Measurements from ENCODE around the gene PSG7. TPM values are rescaled to one million over a fixed set of nuclear protein-coding genes. Genes with fewer than 3 reads are reported as not detected.
"Not testable (repeated sequence)": the region's sequence is repeated elsewhere in the genome, so short reads cannot be mapped to it uniquely, and the experiment has no call there.

The PSG7 gene
- total and polyA plus RNA-seq, 2 donors = 0.07 TPM; not detected in 1

DNA sequence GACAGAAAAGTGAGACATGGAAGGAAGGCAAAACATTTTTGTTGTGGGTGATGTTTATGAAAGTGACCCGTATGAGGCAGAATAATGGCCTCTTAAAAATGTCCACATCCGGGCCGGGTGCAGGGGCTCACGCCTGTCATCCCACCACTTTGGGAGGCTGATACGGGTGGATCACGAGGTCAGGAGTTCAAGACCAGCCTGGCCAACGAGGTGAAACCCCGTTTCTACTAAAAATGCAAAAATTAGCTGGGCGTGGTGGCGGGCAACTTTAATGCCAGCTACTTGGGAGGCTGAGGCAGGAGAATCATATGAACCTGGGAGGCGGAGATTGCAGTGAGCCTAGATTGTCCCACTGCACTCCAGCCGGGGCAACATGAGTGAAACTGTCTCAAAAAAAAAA lies 37.3 kb downstream of the PSG7 start:
- not testable (repeated sequence) for DNase-seq (ENCODE audit: low read depth in 6 of 9, low spot score in 9 of 9); H3K27ac ChIP-seq (ENCODE audit: low read depth in 1 of 2, low read length in 1 of 2); H3K4me3 ChIP-seq (ENCODE audit: low read length in 2 of 2); H3K27me3 ChIP-seq (ENCODE audit: control insufficient read depth in 2 of 2, insufficient read depth in 1 of 2, low read length in 1 of 2); H3K9me3 ChIP-seq (ENCODE audit: control insufficient read depth in 2 of 2, insufficient read depth in 1 of 2, low read length in 1 of 2); H3K36me3 ChIP-seq (ENCODE audit: control insufficient read depth in 2 of 2, insufficient read depth in 2 of 2, low read length in 1 of 2); H3K4me1 ChIP-seq (ENCODE audit: control insufficient read depth in 2 of 2, insufficient read depth in 2 of 2, low read length in 2 of 2)
- 92% methylated on average over 12 of the region's 12 CpGs for WGBS

DNA sequence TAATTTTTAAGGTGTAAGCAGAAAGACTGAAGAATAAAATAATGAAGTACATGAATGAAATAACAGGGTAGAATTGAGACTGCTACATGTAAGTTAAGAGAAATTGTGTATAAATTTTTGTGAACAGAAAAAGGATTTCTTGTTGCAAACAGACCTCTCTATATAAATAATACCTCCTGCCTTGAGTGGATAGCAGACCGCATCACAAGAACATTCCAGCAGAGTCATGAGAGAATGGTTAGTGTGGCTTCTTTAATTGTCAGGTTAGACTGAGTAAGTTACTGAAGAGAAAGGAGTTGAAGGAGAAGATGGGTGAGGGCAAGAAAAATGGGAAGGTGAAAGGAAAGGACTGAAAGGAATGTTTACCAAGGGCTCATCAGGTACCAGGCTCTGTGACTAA lies 37.9 kb downstream of the PSG7 start:
- not testable (repeated sequence) for H3K9me3 ChIP-seq (ENCODE audit: control insufficient read depth in 2 of 2, insufficient read depth in 1 of 2, low read length in 1 of 2); H3K4me1 ChIP-seq (ENCODE audit: control insufficient read depth in 2 of 2, insufficient read depth in 2 of 2, low read length in 2 of 2); H3K4me3 ChIP-seq (ENCODE audit: low read length in 2 of 2); H3K27me3 ChIP-seq (ENCODE audit: control insufficient read depth in 2 of 2, insufficient read depth in 1 of 2, low read length in 1 of 2); H3K36me3 ChIP-seq (ENCODE audit: control insufficient read depth in 2 of 2, insufficient read depth in 2 of 2, low read length in 1 of 2); DNase-seq (ENCODE audit: low read depth in 6 of 9, low spot score in 9 of 9); H3K27ac ChIP-seq (ENCODE audit: low read depth in 1 of 2, low read length in 1 of 2)
- WGBS = 96% methylated on average over 1 of the region's 1 CpG

DNA sequence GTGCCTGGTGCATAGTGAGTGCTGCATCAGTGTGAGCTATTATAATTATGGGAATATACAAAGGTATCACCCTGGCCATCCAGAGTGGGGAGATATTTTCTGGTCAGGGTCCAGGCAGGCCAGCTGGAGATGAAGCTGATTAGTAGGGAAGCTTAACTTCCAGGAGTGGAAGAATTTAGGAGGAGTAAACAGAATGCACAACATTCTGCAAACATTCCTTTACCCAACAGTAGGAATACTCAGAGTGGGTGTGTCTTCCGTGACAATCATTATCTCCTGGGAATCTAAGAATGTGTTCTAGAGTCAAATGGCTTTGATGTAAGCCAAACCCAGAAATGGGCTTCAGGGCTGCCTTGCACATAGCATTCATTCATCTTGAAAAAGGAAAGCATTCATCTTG lies 38.4 kb downstream of the PSG7 start:
- WGBS = 87% methylated on average over 1 of the region's 1 CpG

DNA sequence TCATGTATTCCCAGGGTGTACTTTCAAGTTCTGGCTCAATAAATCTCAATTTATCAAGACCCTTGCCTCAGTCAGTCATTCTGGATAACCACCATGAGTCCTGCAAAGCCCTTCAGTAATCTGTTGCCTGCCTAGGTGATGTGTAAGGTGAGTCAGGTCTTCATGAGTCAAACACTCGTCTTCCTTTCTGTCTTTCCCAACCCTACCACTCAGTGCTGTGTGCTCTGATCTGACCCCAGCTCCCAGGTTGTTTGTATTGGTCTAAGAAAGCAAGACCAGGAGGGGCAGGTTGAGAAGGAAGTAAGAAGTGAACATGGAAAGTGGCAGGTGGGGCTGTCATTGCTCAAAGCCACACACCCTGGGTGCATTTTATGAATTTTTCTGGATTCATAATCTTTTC lies 39.3 kb downstream of the PSG7 start:
- H3K4me3 ChIP-seq (ENCODE audit: low read length in 2 of 2); H3K27me3 ChIP-seq (ENCODE audit: control insufficient read depth in 2 of 2, insufficient read depth in 1 of 2, low read length in 1 of 2); H3K9me3 ChIP-seq (ENCODE audit: control insufficient read depth in 2 of 2, insufficient read depth in 1 of 2, low read length in 1 of 2); H3K36me3 ChIP-seq (ENCODE audit: control insufficient read depth in 2 of 2, insufficient read depth in 2 of 2, low read length in 1 of 2); H3K27ac ChIP-seq (ENCODE audit: low read depth in 1 of 2, low read length in 1 of 2); H3K4me1 ChIP-seq (ENCODE audit: control insufficient read depth in 2 of 2, insufficient read depth in 2 of 2, low read length in 2 of 2); DNase-seq (ENCODE audit: low read depth in 6 of 9, low spot score in 9 of 9): not testable (repeated sequence)
- WGBS = 48% methylated on average over 1 of the region's 1 CpG

More for the DNA sequence above, 38.4 kb downstream of the PSG7 start:
- not testable (repeated sequence) for DNase-seq (ENCODE audit: low read depth in 6 of 9, low spot score in 9 of 9); H3K9me3 ChIP-seq (ENCODE audit: control insufficient read depth in 2 of 2, insufficient read depth in 1 of 2, low read length in 1 of 2); H3K4me3 ChIP-seq (ENCODE audit: low read length in 2 of 2); H3K27me3 ChIP-seq (ENCODE audit: control insufficient read depth in 2 of 2, insufficient read depth in 1 of 2, low read length in 1 of 2); H3K4me1 ChIP-seq (ENCODE audit: control insufficient read depth in 2 of 2, insufficient read depth in 2 of 2, low read length in 2 of 2); H3K36me3 ChIP-seq (ENCODE audit: control insufficient read depth in 2 of 2, insufficient read depth in 2 of 2, low read length in 1 of 2); H3K27ac ChIP-seq (ENCODE audit: low read depth in 1 of 2, low read length in 1 of 2)

DNA sequence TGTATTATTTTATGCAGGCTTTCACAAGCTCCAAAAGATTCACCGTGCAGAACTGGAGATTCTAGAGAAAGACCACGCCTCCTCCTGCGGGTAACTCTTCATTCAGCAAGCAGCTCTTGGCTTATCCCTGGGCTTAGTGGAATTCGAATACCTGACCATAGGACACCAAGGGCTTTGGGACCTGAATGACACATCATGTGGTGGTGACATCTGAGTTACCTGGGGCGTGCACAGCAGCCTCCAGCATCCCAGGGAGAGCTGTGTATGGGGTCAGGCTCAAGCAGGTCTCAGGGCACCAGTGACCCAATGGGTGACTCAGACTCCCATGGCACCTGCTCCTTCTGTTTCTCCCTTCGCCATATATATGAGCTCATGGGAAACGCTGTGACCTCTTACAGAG lies 46.6 kb downstream of the PSG7 start:
- not testable (repeated sequence) for H3K4me3 ChIP-seq (ENCODE audit: low read length in 2 of 2); H3K9me3 ChIP-seq (ENCODE audit: control insufficient read depth in 2 of 2, insufficient read depth in 1 of 2, low read length in 1 of 2); H3K4me1 ChIP-seq (ENCODE audit: control insufficient read depth in 2 of 2, insufficient read depth in 2 of 2, low read length in 2 of 2); DNase-seq (ENCODE audit: low read depth in 6 of 9, low spot score in 9 of 9); H3K27ac ChIP-seq (ENCODE audit: low read depth in 1 of 2, low read length in 1 of 2); H3K36me3 ChIP-seq (ENCODE audit: control insufficient read depth in 2 of 2, insufficient read depth in 2 of 2, low read length in 1 of 2); H3K27me3 ChIP-seq (ENCODE audit: control insufficient read depth in 2 of 2, insufficient read depth in 1 of 2, low read length in 1 of 2)
- 93% methylated on average over 7 of the region's 7 CpGs for WGBS

DNA sequence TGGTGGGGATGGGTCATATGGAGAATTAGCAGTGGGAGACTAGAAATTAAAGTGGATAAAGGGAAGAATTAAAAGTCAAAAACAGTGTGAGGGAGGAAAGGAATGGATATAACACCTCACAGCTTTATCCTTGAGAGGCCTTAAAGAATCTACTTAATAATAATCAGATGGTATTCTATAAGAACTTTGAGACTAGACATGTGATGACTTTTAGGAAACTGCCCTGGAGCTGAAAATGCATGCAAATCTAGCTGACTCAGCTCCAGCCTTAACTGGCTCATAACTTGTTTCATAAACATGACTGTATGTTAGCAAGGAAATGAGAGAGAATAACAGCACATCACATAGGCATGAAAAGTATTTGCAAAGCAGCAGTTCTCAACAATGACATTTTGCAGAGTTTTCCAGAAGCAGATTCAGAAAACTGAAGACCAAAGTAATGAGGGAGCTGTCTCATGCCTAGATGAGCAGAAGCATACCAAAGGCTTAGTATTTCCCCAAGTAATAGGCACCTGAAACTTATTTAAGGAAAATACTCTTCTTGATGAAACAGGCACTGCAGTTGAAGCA lies 49.0 kb downstream of the PSG7 start:
- not testable (repeated sequence) for DNase-seq (ENCODE audit: low read depth in 6 of 9, low spot score in 9 of 9); H3K27me3 ChIP-seq (ENCODE audit: control insufficient read depth in 2 of 2, insufficient read depth in 1 of 2, low read length in 1 of 2); H3K9me3 ChIP-seq (ENCODE audit: control insufficient read depth in 2 of 2, insufficient read depth in 1 of 2, low read length in 1 of 2); H3K36me3 ChIP-seq (ENCODE audit: control insufficient read depth in 2 of 2, insufficient read depth in 2 of 2, low read length in 1 of 2); H3K27ac ChIP-seq (ENCODE audit: low read depth in 1 of 2, low read length in 1 of 2); H3K4me3 ChIP-seq (ENCODE audit: low read length in 2 of 2); H3K4me1 ChIP-seq (ENCODE audit: control insufficient read depth in 2 of 2, insufficient read depth in 2 of 2, low read length in 2 of 2)

DNA sequence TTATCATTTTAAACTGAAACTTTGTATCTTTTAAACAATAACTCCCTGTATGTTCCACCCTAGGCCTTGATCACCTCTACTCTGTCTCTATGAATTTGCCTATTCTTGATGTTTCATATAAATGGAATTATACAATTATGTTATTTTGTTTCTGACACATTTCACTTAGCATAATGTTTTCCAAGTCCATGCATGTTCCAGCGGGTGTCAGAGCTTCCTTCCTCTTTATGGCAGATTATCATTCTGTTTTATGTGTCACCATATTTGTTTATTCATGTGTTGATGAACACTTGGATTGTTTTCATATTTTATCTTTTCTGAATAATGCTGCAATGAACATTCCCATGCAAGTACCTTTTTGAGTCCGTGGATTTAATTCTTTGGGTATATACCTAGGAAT lies 54.3 kb downstream of the PSG7 start:
- H3K36me3 ChIP-seq (ENCODE audit: control insufficient read depth in 2 of 2, insufficient read depth in 2 of 2, low read length in 1 of 2); H3K4me1 ChIP-seq (ENCODE audit: control insufficient read depth in 2 of 2, insufficient read depth in 2 of 2, low read length in 2 of 2); H3K27ac ChIP-seq (ENCODE audit: low read depth in 1 of 2, low read length in 1 of 2); H3K27me3 ChIP-seq (ENCODE audit: control insufficient read depth in 2 of 2, insufficient read depth in 1 of 2, low read length in 1 of 2); DNase-seq (ENCODE audit: low read depth in 6 of 9, low spot score in 9 of 9); H3K4me3 ChIP-seq (ENCODE audit: low read length in 2 of 2); H3K9me3 ChIP-seq (ENCODE audit: control insufficient read depth in 2 of 2, insufficient read depth in 1 of 2, low read length in 1 of 2): not testable (repeated sequence)
- WGBS = 76% methylated on average over 2 of the region's 2 CpGs

- not testable (repeated sequence) for H3K27ac ChIP-seq (ENCODE audit: low read depth in 1 of 2, low read length in 1 of 2); H3K4me1 ChIP-seq (ENCODE audit: control insufficient read depth in 2 of 2, insufficient read depth in 2 of 2, low read length in 2 of 2); DNase-seq (ENCODE audit: low read depth in 6 of 9, low spot score in 9 of 9); H3K27me3 ChIP-seq (ENCODE audit: control insufficient read depth in 2 of 2, insufficient read depth in 1 of 2, low read length in 1 of 2); H3K4me3 ChIP-seq (ENCODE audit: low read length in 2 of 2); H3K36me3 ChIP-seq (ENCODE audit: control insufficient read depth in 2 of 2, insufficient read depth in 2 of 2, low read length in 1 of 2); H3K9me3 ChIP-seq (ENCODE audit: control insufficient read depth in 2 of 2, insufficient read depth in 1 of 2, low read length in 1 of 2)
- 80% methylated on average over 5 of the region's 5 CpGs for WGBS
These were observed 55.0 kb downstream of the PSG7 start for GRCh38 chr19:42882010-42882409.

GRCh38 chr19:42881279-42881678 lies 55.7 kb downstream of the PSG7 start:
- H3K4me3 ChIP-seq (ENCODE audit: low read length in 2 of 2); H3K27me3 ChIP-seq (ENCODE audit: control insufficient read depth in 2 of 2, insufficient read depth in 1 of 2, low read length in 1 of 2); H3K27ac ChIP-seq (ENCODE audit: low read depth in 1 of 2, low read length in 1 of 2); H3K9me3 ChIP-seq (ENCODE audit: control insufficient read depth in 2 of 2, insufficient read depth in 1 of 2, low read length in 1 of 2); H3K36me3 ChIP-seq (ENCODE audit: control insufficient read depth in 2 of 2, insufficient read depth in 2 of 2, low read length in 1 of 2); H3K4me1 ChIP-seq (ENCODE audit: control insufficient read depth in 2 of 2, insufficient read depth in 2 of 2, low read length in 2 of 2); DNase-seq (ENCODE audit: low read depth in 6 of 9, low spot score in 9 of 9): not testable (repeated sequence)
- 70% methylated on average over 8 of the region's 8 CpGs for WGBS

- H3K27ac ChIP-seq (ENCODE audit: low read depth in 1 of 2, low read length in 1 of 2); H3K4me3 ChIP-seq (ENCODE audit: low read length in 2 of 2); DNase-seq (ENCODE audit: low read depth in 6 of 9, low spot score in 9 of 9); H3K27me3 ChIP-seq (ENCODE audit: control insufficient read depth in 2 of 2, insufficient read depth in 1 of 2, low read length in 1 of 2); H3K36me3 ChIP-seq (ENCODE audit: control insufficient read depth in 2 of 2, insufficient read depth in 2 of 2, low read length in 1 of 2); H3K9me3 ChIP-seq (ENCODE audit: control insufficient read depth in 2 of 2, insufficient read depth in 1 of 2, low read length in 1 of 2); H3K4me1 ChIP-seq (ENCODE audit: control insufficient read depth in 2 of 2, insufficient read depth in 2 of 2, low read length in 2 of 2): not testable (repeated sequence)
- WGBS = 90% methylated on average over 9 of the region's 9 CpGs
These were observed 56.4 kb downstream of the PSG7 start for GRCh38 chr19:42880621-42881020.

Measured in thymus (tissue), 11 donors.